Neuronal stem cell (in vitro differentiated cells): ENCODE results near the gene TRAPPC6A.
A peak's percentile ranks its signal among the peaks of the same experiment; 100 is the strongest.

Experiments used
- DNase-seq: peaks from one replicate; pipeline ENCODE4 v3.0.0-alpha.2; 2013; ENCODE audit warnings: low spot score
- H2AFZ ChIP-seq: one replicate; pipeline ENCODE4 v1.6.1; 2013; ENCODE audit warnings: mild to moderate bottlenecking, low read length, inconsistent platforms
- H2AK5ac ChIP-seq: 2 replicates; pipeline ENCODE4 v1.6.1; 2013; ENCODE audit warnings: low read depth, mild to moderate bottlenecking, inconsistent platforms, low read length, moderate library complexity, mixed read lengths
- H2BK120ac ChIP-seq: 2 replicates; pipeline ENCODE4 v1.6.1; 2013; ENCODE audit warnings: low read depth, mild to moderate bottlenecking, inconsistent platforms, low read length, moderate library complexity, mixed read lengths
- H2BK12ac ChIP-seq: one replicate; pipeline ENCODE4 v1.6.1; 2013; ENCODE audit warnings: low read length, inconsistent platforms
- H2BK15ac ChIP-seq: 2 replicates; pipeline ENCODE4 v1.6.1; 2013; ENCODE audit warnings: mild to moderate bottlenecking, low read length, inconsistent platforms, mixed read lengths
- H2BK5ac ChIP-seq: one replicate; pipeline ENCODE4 v1.6.1; 2013; ENCODE audit warnings: inconsistent platforms, mild to moderate bottlenecking, low read length, moderate library complexity
- H3K14ac ChIP-seq: one replicate; pipeline ENCODE4 v1.6.1; 2013; ENCODE audit warnings: low read length, inconsistent platforms
- H3K18ac ChIP-seq: 2 replicates; pipeline ENCODE4 v1.6.1; 2013; ENCODE audit warnings: low read length, inconsistent platforms
- H3K23ac ChIP-seq: 2 replicates; pipeline ENCODE4 v1.6.1; 2013; ENCODE audit warnings: low read depth, mild to moderate bottlenecking, mixed read lengths, low read length, inconsistent platforms; ENCODE audit not compliant: poor library complexity
- H3K27ac ChIP-seq: replicated peaks from 3 replicates; pipeline ENCODE4 v1.5.1; 2013; ENCODE audit warnings: low read length, inconsistent platforms
- H3K27me3 ChIP-seq, 3 experiments: 2 replicates each; pipeline ENCODE4 v1.6.1; 2013; ENCODE audit warnings: low read length in 3 of 3, mild to moderate bottlenecking in 2 of 3, inconsistent platforms in 1 of 3, low read depth in 1 of 3, mixed read lengths in 1 of 3, moderate library complexity in 1 of 3; ENCODE audit not compliant: control insufficient read depth in 3 of 3, insufficient read depth in 3 of 3
- H3K36me3 ChIP-seq, 2 donors: replicated peaks in 1 of 2; 2 replicates each; pipeline ENCODE4 v1.6.1; 2013; ENCODE audit warnings: low read length in 2 of 2; ENCODE audit not compliant: control insufficient read depth in 2 of 2, insufficient read depth in 2 of 2
- H3K4ac ChIP-seq: 2 replicates; pipeline ENCODE4 v1.6.1; 2013; ENCODE audit warnings: inconsistent platforms, mild to moderate bottlenecking, low read length, moderate library complexity
- H3K4me1 ChIP-seq, 2 donors: 1 replicate in 1 of 2; 2 replicates in 1 of 2; pipeline ENCODE4 v1.6.1; 2013; ENCODE audit warnings: low read length in 2 of 2, low read depth in 1 of 2; ENCODE audit not compliant: control insufficient read depth in 2 of 2, insufficient read depth in 1 of 2
- H3K4me2 ChIP-seq: one replicate; pipeline ENCODE4 v1.6.1; 2013; ENCODE audit warnings: mild to moderate bottlenecking, low read length, inconsistent platforms; ENCODE audit not compliant: insufficient read depth, poor library complexity, severe bottlenecking
- H3K4me3 ChIP-seq, 2 donors: 2 replicates each; pipeline ENCODE4 v1.5.1; 2013; ENCODE audit warnings: low read length in 2 of 2, mild to moderate bottlenecking in 2 of 2, inconsistent platforms in 1 of 2, moderate library complexity in 1 of 2
- H3K79me1 ChIP-seq: one replicate; pipeline ENCODE4 v1.6.1; 2013; ENCODE audit warnings: low read depth, mild to moderate bottlenecking, inconsistent platforms, low read length, moderate library complexity
- H3K9ac ChIP-seq: one replicate; pipeline ENCODE4 v1.6.1; 2013; ENCODE audit warnings: mild to moderate bottlenecking, low read depth, low read length, inconsistent platforms; ENCODE audit not compliant: poor library complexity
- H3K9me3 ChIP-seq, 2 donors: replicated peaks in 1 of 2; 2 replicates each; pipeline versions ENCODE3 to v1.6.1; 2013; ENCODE audit warnings: low read length in 2 of 2, mild to moderate bottlenecking in 2 of 2, inconsistent platforms in 1 of 2, low read depth in 1 of 2, mixed read lengths in 1 of 2, moderate library complexity in 1 of 2; ENCODE audit not compliant: control insufficient read depth in 2 of 2, insufficient read depth in 1 of 2
- H4K8ac ChIP-seq: one replicate; pipeline ENCODE4 v1.6.1; 2013; ENCODE audit warnings: low read depth, mild to moderate bottlenecking, inconsistent platforms, low read length, moderate library complexity
- H4K91ac ChIP-seq: one replicate; pipeline ENCODE4 v1.6.1; 2013; ENCODE audit warnings: low read length, low read depth, mild to moderate bottlenecking, inconsistent platforms; ENCODE audit not compliant: poor library complexity
- WGBS, 2 donors: extraction: QIAGEN DNeasy Blood & Tissue Kit; methylation state at CpG; one replicate each; pipeline ENCODE4 v1.1.7; 2013; ENCODE audit warnings: missing lambda C conversion rate in 2 of 2, mixed read lengths in 1 of 2; ENCODE audit not compliant: insufficient read length in 2 of 2, insufficient replicate concordance in 1 of 2; ENCODE audit errors: extremely low coverage in 2 of 2; 5-methylcytosine and 5-hydroxymethylcytosine counted together

TRAPPC6A gene

DNA sequence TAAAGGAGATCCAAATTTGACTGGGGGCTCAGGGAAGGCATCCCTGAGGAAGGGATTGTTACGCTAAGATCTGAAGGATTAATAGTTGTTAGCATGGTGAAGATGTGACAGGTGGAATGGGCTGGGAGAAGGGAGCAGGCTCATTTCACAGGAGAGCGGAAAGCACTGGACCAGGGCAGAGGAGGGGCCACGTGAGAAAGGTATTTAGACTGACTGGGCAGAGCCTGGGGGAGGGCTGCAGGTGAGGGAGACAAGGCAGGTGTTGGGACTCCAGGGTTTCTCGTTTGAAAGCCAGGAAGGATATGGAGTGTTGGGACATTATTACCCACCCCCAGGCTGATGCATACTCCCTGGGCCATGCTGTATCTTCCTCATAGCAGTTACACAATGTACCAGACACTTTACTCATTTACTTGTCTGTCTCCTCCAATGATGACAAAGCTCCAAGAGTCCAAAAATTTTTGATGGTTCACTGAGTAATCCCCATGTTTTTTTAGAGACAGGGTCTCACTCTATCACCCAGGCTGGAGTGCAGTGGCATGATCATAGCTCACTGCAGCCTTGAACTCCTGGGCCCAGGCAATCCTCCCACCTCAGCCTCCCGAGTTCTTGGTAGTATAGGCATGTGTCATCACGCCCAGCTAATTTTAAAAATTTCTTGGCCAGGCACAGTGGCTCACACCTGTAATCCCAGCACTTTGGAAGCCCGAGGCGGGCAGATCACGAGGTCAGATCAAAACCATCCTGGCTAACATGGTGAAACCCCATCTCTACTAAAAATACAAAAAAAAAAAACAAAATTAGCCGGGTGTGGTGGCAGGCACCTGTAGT, 2.3 kb downstream of the TRAPPC6A start:
- Histone ChIP-seq H2BK5ac (no peak overlapping the region), H3K14ac (no peak overlapping the region), H2BK12ac (no peak overlapping the region), H2AK5ac (no peak overlapping the region), H3K4me2 (no peak overlapping the region), H3K9me3 (no peaks in the 10 kb centered on the region), H4K8ac (no peak overlapping the region), H3K27me3 (no peaks in the 10 kb centered on the region), H2BK15ac (no peak overlapping the region), H3K36me3 (no peaks in the 10 kb centered on the region), H3K79me1 (peaks cover 4% of the 10 kb centered on the region), H3K23ac (no peak overlapping the region), H3K27ac (no peak overlapping the region), H3K9ac (no peak overlapping the region), H3K4me3 (no peak overlapping the region), H3K4ac (no peak overlapping the region), H2BK120ac (no peak overlapping the region), H3K18ac (no peak overlapping the region), H2AFZ (no peak overlapping the region), H3K4me1 (peaks cover 4 to 13% of the 10 kb centered on the region in 2 donors), H4K91ac (no peak overlapping the region)
- WGBS, 2 donors = no CpG with 5 or more reads among the region's 10 CpGs
- DNase-seq = no peak

GRCh38 chr19:45173816-45174215, 4.2 kb downstream of the TRAPPC6A start:
- Histone ChIP-seq H3K27me3 (no peaks in the 10 kb centered on the region), H3K18ac (no peak overlapping the region), H3K23ac (no peak overlapping the region), H2BK15ac (no peak overlapping the region), H3K4me3 (no peak overlapping the region), H4K91ac (no peak overlapping the region), H3K14ac (no peak overlapping the region), H3K36me3 (no peaks in the 10 kb centered on the region), H4K8ac (no peak overlapping the region), H3K9me3 (no peaks in the 10 kb centered on the region), H2AK5ac (no peak overlapping the region), H3K4me1 (peaks cover 6 to 10% of the 10 kb centered on the region in 2 donors), H2AFZ (no peak overlapping the region), H2BK5ac (no peak overlapping the region), H3K4ac (no peak overlapping the region), H2BK12ac (no peak overlapping the region), H3K27ac (no peak overlapping the region), H3K4me2 (no peak overlapping the region), H3K9ac (no peak overlapping the region), H2BK120ac (no peak overlapping the region), H3K79me1 (peaks cover 6% of the 10 kb centered on the region)
- DNase-seq = no peak
- WGBS, 2 donors = no CpG with 5 or more reads among the region's 12 CpGs

GRCh38 chr19:45172611-45173208, 5.3 kb downstream of the TRAPPC6A start:
- no peak overlapping the region for H3K18ac ChIP-seq
- no peak overlapping the region for H4K91ac ChIP-seq
- WGBS, 2 donors = no CpG with 5 or more reads among the region's 18 CpGs
- no peaks in the 10 kb centered on the region for H3K27me3 ChIP-seq
- no peak overlapping the region for H3K9ac ChIP-seq
- H2BK15ac ChIP-seq = no peak overlapping the region
- no peak overlapping the region for H3K4me2 ChIP-seq
- peak overlapping the region; percentile 21 for H3K14ac ChIP-seq
- no peak overlapping the region for H4K8ac ChIP-seq
- no peak overlapping the region for H3K4me3 ChIP-seq
- peaks cover 6% of the 10 kb centered on the region for H3K79me1 ChIP-seq
- no peak overlapping the region for H2BK120ac ChIP-seq
- no peaks in the 10 kb centered on the region for H3K9me3 ChIP-seq
- H2BK12ac ChIP-seq = no peak overlapping the region
- H3K23ac ChIP-seq = peak overlapping the region; percentile 43
- DNase-seq = no peak
- no peaks in the 10 kb centered on the region for H3K36me3 ChIP-seq
- no peak overlapping the region for H2AK5ac ChIP-seq
- peaks cover 6 to 10% of the 10 kb centered on the region in 2 donors for H3K4me1 ChIP-seq
- H3K27ac ChIP-seq = no peak overlapping the region
- no peak overlapping the region for H2BK5ac ChIP-seq
- no peak overlapping the region for H3K4ac ChIP-seq
- no peak overlapping the region for H2AFZ ChIP-seq

- no CpG with 5 or more reads among the region's 4 CpGs for WGBS, 2 donors
- no peak overlapping the region for H4K8ac ChIP-seq
- H3K23ac ChIP-seq = no peak overlapping the region
- H2AK5ac ChIP-seq = no peak overlapping the region
- peaks cover 6 to 10% of the 10 kb centered on the region in 2 donors for H3K4me1 ChIP-seq
- H2BK12ac ChIP-seq = no peak overlapping the region
- no peak overlapping the region for H3K9ac ChIP-seq
- peaks cover 6% of the 10 kb centered on the region for H3K79me1 ChIP-seq
- H3K14ac ChIP-seq = no peak overlapping the region
- no peaks in the 10 kb centered on the region for H3K9me3 ChIP-seq
- H3K36me3 ChIP-seq = no peaks in the 10 kb centered on the region
- H2BK15ac ChIP-seq = no peak overlapping the region
- no peak overlapping the region for H3K27ac ChIP-seq
- H3K4me2 ChIP-seq = no peak overlapping the region
- H3K4me3 ChIP-seq = no peak overlapping the region
- no peak for DNase-seq
- H3K18ac ChIP-seq = no peak overlapping the region
- H4K91ac ChIP-seq = no peak overlapping the region
- H3K27me3 ChIP-seq = no peaks in the 10 kb centered on the region
- no peak overlapping the region for H2BK5ac ChIP-seq
- no peak overlapping the region for H2BK120ac ChIP-seq
- no peak overlapping the region for H2AFZ ChIP-seq
- H3K4ac ChIP-seq = no peak overlapping the region
Observed at GRCh38 chr19:45172173-45172572, 5.9 kb downstream of the TRAPPC6A start.
